NOMO-1 treated with dmso at 0.1 percent for 144 hours (cell line): ENCODE results near the gene SIMC1.
"Not testable (repeated sequence)": the region's sequence is repeated elsewhere in the genome, so short reads cannot be mapped to it uniquely, and the experiment has no call there.

Experiments
- DNase-seq: peaks from one replicate; lab custom pipeline; 2025; ENCODE audit not compliant: unreplicated experiment; lab: John Stamatoyannopoulos, UW

SIMC1 gene

GRCh38 chr5:176214466-176215021 is 23.7 kb upstream of the SIMC1 start:
- DNase-seq: not testable (repeated sequence)

- not testable (repeated sequence) for DNase-seq
These were observed 21.8 kb upstream of the SIMC1 start for GRCh38 chr5:176216393-176216916.

- not testable (repeated sequence) for DNase-seq
These were observed 21.0 kb upstream of the SIMC1 start for GRCh38 chr5:176217188-176217729.

GRCh38 chr5:176217764-176218163 is 20.5 kb upstream of the SIMC1 start:
- not testable (repeated sequence) for DNase-seq

GRCh38 chr5:176222006-176222405 is 16.2 kb upstream of the SIMC1 start:
- not testable (repeated sequence) for DNase-seq

- not testable (repeated sequence) for DNase-seq
These were observed 9.9 kb upstream of the SIMC1 start for GRCh38 chr5:176228358-176228757.

- not testable (repeated sequence) for DNase-seq
These were observed 5.0 kb upstream of the SIMC1 start for GRCh38 chr5:176233253-176233652.

GRCh38 chr5:176235155-176235554 is 3.1 kb upstream of the SIMC1 start:
- not testable (repeated sequence) for DNase-seq

- not testable (repeated sequence) for DNase-seq
These were observed 540 bp downstream of the SIMC1 start for GRCh38 chr5:176238645-176239283.

- DNase-seq: not testable (repeated sequence)
These were observed 1.1 kb downstream of the SIMC1 start for GRCh38 chr5:176239304-176239703.

- DNase-seq: not testable (repeated sequence)
These were observed 6.1 kb downstream of the SIMC1 start for GRCh38 chr5:176244318-176244717.

GRCh38 chr5:176245074-176245473 is 6.8 kb downstream of the SIMC1 start:
- not testable (repeated sequence) for DNase-seq

- not testable (repeated sequence) for DNase-seq
These were observed 7.3 kb downstream of the SIMC1 start for GRCh38 chr5:176245489-176245888.

- DNase-seq: not testable (repeated sequence)
These were observed 12.5 kb downstream of the SIMC1 start for GRCh38 chr5:176250691-176251090.

- DNase-seq: not testable (repeated sequence)
These were observed 13.9 kb downstream of the SIMC1 start for GRCh38 chr5:176252171-176252570.

- DNase-seq: not testable (repeated sequence)
These were observed 15.3 kb downstream of the SIMC1 start for GRCh38 chr5:176253370-176254065.

- DNase-seq: not testable (repeated sequence)
These were observed 15.8 kb downstream of the SIMC1 start for GRCh38 chr5:176254066-176254393.

GRCh38 chr5:176257871-176258505 is 19.8 kb downstream of the SIMC1 start:
- not testable (repeated sequence) for DNase-seq

- DNase-seq: not testable (repeated sequence)
These were observed 22.5 kb downstream of the SIMC1 start for GRCh38 chr5:176260682-176261081.

GRCh38 chr5:176266448-176266847 is 28.2 kb downstream of the SIMC1 start:
- not testable (repeated sequence) for DNase-seq

- DNase-seq: not testable (repeated sequence)
These were observed 50.8 kb downstream of the SIMC1 start for GRCh38 chr5:176289018-176289417.
